ENCODE results near the gene STIM2. TPM values are rescaled to one million over a fixed set of nuclear protein-coding genes. Genes with fewer than 3 reads are reported as not detected.

Gene STIM2
- polyA plus RNA-seq, 1 donor (not counting 4 experiments of a cell fraction or from before 2014, with no cell fraction given) = 20.7 TPM

DNA sequence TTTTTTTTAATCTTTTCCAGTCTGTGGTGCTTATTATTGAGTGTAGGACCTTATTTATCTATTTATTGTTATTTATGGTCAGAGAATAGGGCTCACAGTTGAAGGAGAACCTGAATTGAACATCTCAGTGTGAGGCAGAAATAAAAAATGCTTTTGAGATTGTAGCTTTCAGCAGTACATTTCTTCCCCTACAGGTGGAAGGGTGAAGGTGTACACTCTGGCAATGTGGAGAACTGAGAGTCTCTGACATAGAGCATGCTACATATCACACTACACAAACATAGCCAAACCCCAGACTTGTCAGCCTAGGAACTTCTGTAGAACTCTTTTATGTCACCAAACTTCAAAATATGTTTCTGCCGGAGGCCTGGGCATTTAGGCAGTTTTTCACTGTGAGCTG, 140.2 kb downstream of the STIM2 start:
- Histone ChIP-seq H3K4me3 (ENCODE audit: control insufficient read depth in 2 of 3, extremely low read depth in 1 of 3, insufficient read depth in 2 of 3, low read depth in 1 of 3, low read length in 3 of 3) (no peak overlapping the region), H4K20me1 (ENCODE audit: control insufficient read depth, extremely low read depth, insufficient read depth, low read length) (no peaks in the 10 kb centered on the region), H2AFZ (ENCODE audit: control insufficient read depth, low read length) (no peak overlapping the region), H3K9me3 (ENCODE audit: control insufficient read depth, low read depth, low read length) (no peaks in the 10 kb centered on the region), H3K27me3 (ENCODE audit: control insufficient read depth, extremely low read depth, insufficient read depth, low read length) (no peaks in the 10 kb centered on the region), H3K79me2 (ENCODE audit: control insufficient read depth, insufficient read depth, low read length) (no peaks in the 10 kb centered on the region), H3K9me1 (ENCODE audit: control insufficient read depth, extremely low read depth, insufficient read depth, low read length) (no peaks in the 10 kb centered on the region), H3K4me2 (ENCODE audit: control insufficient read depth, extremely low read depth, insufficient read depth, low read depth, low read length) (no peak overlapping the region), H3K36me3 (ENCODE audit: control insufficient read depth in 2 of 2, extremely low read depth in 1 of 2, insufficient read depth in 2 of 2, low read length in 2 of 2) (no peaks in the 10 kb centered on the region), H3K27ac (ENCODE audit: control insufficient read depth, insufficient read depth, low read length) (no peak overlapping the region), H3K9ac (ENCODE audit: control insufficient read depth, extremely low read depth, insufficient read depth, low read length) (no peak overlapping the region), H3K4me1 (ENCODE audit: control insufficient read depth, extremely low read depth, insufficient read depth, low read length) (peaks cover 9% of the 10 kb centered on the region)
- FAIRE-seq (peak; percentile 23), DNase-seq (ENCODE audit: low read depth, low spot score) (no peak)
- dilution Hi-C loops (cut with MboI; ENCODE audit: extremely low pct_ligation_motif_present, low sequenced_read_pairs) = no loop called here
- no peak for TF ChIP-seq EZH2 (IDR thresholded peaks at IDR 0.05; ENCODE audit: low read length)
- TF ChIP-seq, protein P1, sequence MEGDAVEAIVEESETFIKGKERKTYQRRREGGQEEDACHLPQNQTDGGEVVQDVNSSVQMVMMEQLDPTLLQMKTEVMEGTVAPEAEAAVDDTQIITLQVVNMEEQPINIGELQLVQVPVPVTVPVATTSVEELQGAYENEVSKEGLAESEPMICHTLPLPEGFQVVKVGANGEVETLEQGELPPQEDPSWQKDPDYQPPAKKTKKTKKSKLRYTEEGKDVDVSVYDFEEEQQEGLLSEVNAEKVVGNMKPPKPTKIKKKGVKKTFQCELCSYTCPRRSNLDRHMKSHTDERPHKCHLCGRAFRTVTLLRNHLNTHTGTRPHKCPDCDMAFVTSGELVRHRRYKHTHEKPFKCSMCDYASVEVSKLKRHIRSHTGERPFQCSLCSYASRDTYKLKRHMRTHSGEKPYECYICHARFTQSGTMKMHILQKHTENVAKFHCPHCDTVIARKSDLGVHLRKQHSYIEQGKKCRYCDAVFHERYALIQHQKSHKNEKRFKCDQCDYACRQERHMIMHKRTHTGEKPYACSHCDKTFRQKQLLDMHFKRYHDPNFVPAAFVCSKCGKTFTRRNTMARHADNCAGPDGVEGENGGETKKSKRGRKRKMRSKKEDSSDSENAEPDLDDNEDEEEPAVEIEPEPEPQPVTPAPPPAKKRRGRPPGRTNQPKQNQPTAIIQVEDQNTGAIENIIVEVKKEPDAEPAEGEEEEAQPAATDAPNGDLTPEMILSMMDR (optimal IDR thresholded peaks at IDR 0.05 in 1 of 3, IDR thresholded peaks at IDR 0.05 in 1 of 3, conservative IDR thresholded peaks at IDR 0.05 in 1 of 3; ENCODE audit: extremely low read depth in 1 of 3, insufficient read depth in 2 of 3, low read length in 3 of 3) = peak; percentile 38 to 53 (median 43)

DNA sequence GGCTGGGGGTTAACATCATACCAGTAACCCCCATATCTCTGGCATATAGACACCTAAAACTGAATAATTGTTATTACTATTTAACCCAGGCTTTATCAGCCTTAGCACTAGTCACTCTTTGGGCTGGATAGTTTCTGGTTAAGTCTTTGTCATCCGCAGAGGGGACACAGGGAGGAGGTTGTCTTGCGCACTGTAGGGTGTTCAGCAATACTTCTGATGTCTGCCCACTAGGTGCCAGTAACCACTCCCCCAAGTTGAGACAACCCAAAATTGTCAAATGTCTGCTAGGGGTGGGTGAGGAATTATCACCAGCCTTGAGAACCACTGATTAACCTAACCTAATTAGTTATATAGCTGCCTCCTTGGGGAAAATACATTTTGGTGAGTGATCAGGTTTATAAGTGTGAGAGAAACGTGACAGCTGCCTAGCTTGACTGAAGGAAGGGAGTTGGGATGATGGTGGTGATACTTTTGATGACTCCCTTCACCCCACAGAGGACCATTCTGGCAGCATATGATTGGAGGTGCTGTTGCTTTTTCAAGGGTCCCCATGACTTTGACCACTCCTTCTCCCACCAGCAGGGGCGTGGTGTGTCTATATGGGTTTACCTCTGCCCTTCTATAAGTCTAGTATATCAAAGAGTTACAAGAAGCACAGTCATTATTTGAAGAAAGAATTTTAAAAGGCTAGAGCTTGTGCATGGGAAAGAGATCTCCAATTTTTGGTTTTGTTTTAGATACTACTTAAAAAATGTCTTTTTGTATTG, 140.9 kb downstream of the STIM2 start:
- Histone ChIP-seq H4K20me1 (ENCODE audit: control insufficient read depth, extremely low read depth, insufficient read depth, low read length) (no peaks in the 10 kb centered on the region), H3K9me1 (ENCODE audit: control insufficient read depth, extremely low read depth, insufficient read depth, low read length) (no peaks in the 10 kb centered on the region), H2AFZ (ENCODE audit: control insufficient read depth, low read length) (no peak overlapping the region), H3K27ac (ENCODE audit: control insufficient read depth, insufficient read depth, low read length) (no peak overlapping the region), H3K36me3 (ENCODE audit: control insufficient read depth in 2 of 2, extremely low read depth in 1 of 2, insufficient read depth in 2 of 2, low read length in 2 of 2) (no peaks in the 10 kb centered on the region), H3K9me3 (ENCODE audit: control insufficient read depth, low read depth, low read length) (no peaks in the 10 kb centered on the region), H3K9ac (ENCODE audit: control insufficient read depth, extremely low read depth, insufficient read depth, low read length) (no peak overlapping the region), H3K79me2 (ENCODE audit: control insufficient read depth, insufficient read depth, low read length) (no peaks in the 10 kb centered on the region), H3K4me3 (ENCODE audit: control insufficient read depth in 2 of 3, extremely low read depth in 1 of 3, insufficient read depth in 2 of 3, low read depth in 1 of 3, low read length in 3 of 3) (no peak overlapping the region), H3K4me2 (ENCODE audit: control insufficient read depth, extremely low read depth, insufficient read depth, low read depth, low read length) (no peak overlapping the region), H3K27me3 (ENCODE audit: control insufficient read depth, extremely low read depth, insufficient read depth, low read length) (no peaks in the 10 kb centered on the region), H3K4me1 (ENCODE audit: control insufficient read depth, extremely low read depth, insufficient read depth, low read length) (peaks cover 11% of the 10 kb centered on the region)
- DNase-seq (ENCODE audit: low read depth, low spot score) (no peak), FAIRE-seq (no peak)
- dilution Hi-C loops (cut with MboI; ENCODE audit: extremely low pct_ligation_motif_present, low sequenced_read_pairs) = no loop called here
- TF ChIP-seq, protein P1 (optimal IDR thresholded peaks at IDR 0.05 in 1 of 3, IDR thresholded peaks at IDR 0.05 in 1 of 3, conservative IDR thresholded peaks at IDR 0.05 in 1 of 3; ENCODE audit: extremely low read depth in 1 of 3, insufficient read depth in 2 of 3, low read length in 3 of 3) = no peak
- TF ChIP-seq EZH2 (IDR thresholded peaks at IDR 0.05; ENCODE audit: low read length) = no peak

Measured in keratinocyte (primary cell).